Ishikawa (cell line): ENCODE data around the gene AFF4.

ENCODE experiments used
- CEBPB ChIP-seq: IDR thresholded peaks from 2 replicates; pipeline ENCODE4 v1.6.1; 2012
- CREB1 ChIP-seq: IDR thresholded peaks from 2 replicates; pipeline ENCODE4 v1.6.1; 2012; ENCODE audit warnings: low read depth
- EGR1 ChIP-seq: IDR thresholded peaks from 2 replicates; pipeline ENCODE4 v1.6.1; 2012
- EP300 ChIP-seq: IDR thresholded peaks from 2 replicates; pipeline ENCODE4 v1.6.1; 2012; ENCODE audit warnings: borderline replicate concordance
- FOXM1 ChIP-seq: IDR thresholded peaks from 2 replicates; pipeline ENCODE4 v1.6.1; 2012; ENCODE audit warnings: low read depth, borderline replicate concordance
- NFIC ChIP-seq: IDR thresholded peaks from 2 replicates; pipeline ENCODE4 v1.6.1; 2012
- RAD21 ChIP-seq: IDR thresholded peaks from 2 replicates; pipeline ENCODE4 v1.6.1; 2012; ENCODE audit warnings: low read depth
- REST ChIP-seq: IDR thresholded peaks from 2 replicates; pipeline ENCODE4 v1.6.1; 2012; ENCODE audit warnings: low read depth, mild to moderate bottlenecking
- TAF1 ChIP-seq: IDR thresholded peaks from 2 replicates; pipeline ENCODE4 v1.6.1; 2012; ENCODE audit warnings: low read depth, mild to moderate bottlenecking
- TCF12 ChIP-seq: IDR thresholded peaks from 2 replicates; pipeline ENCODE4 v1.6.1; 2012; ENCODE audit warnings: low read depth
- TEAD4 ChIP-seq: IDR thresholded peaks from 2 replicates; pipeline ENCODE4 v1.6.1; 2012
- USF1 ChIP-seq: IDR thresholded peaks from 2 replicates; pipeline ENCODE4 v1.6.1; 2012
- YY1 ChIP-seq: IDR thresholded peaks from 2 replicates; pipeline ENCODE4 v1.6.1; 2012; ENCODE audit warnings: low read depth
- ZBTB7A ChIP-seq: IDR thresholded peaks from 2 replicates; pipeline ENCODE4 v1.6.1; 2012; ENCODE audit warnings: low read depth
- TF ChIP-seq, protein P1 (sequence below): IDR thresholded peaks from 2 replicates; pipeline ENCODE4 v1.6.1; 2012

AFF4 gene

GRCh38 chr5:132884548-132884947, 78.9 kb downstream of the AFF4 start:
- TF ChIP-seq NFIC (no peak), EGR1 (no peak), CREB1 (no peak), CEBPB (no peak), EP300 (no peak), FOXM1 (no peak), REST (no peak), TCF12 (no peak), TAF1 (no peak), TEAD4 (no peak), ZBTB7A (no peak), YY1 (no peak), USF1 (no peak), RAD21 (no peak)
- TF ChIP-seq, protein P1, sequence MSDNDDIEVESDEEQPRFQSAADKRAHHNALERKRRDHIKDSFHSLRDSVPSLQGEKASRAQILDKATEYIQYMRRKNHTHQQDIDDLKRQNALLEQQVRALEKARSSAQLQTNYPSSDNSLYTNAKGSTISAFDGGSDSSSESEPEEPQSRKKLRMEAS = no peak

GRCh38 chr5:132883261-132883834, 80.1 kb downstream of the AFF4 start:
- TF ChIP-seq REST = no peak
- peak; percentile 37; the same call in 1 of the 2 replicates for TF ChIP-seq RAD21

- no peak for TF ChIP-seq CREB1
- peak; percentile 67 for TF ChIP-seq NFIC
Measured at GRCh38 chr5:132877938-132878337, 85.5 kb downstream of the AFF4 start.

GRCh38 chr5:132877466-132877865, 86.0 kb downstream of the AFF4 start:
- TF ChIP-seq NFIC (no peak), TEAD4 (no peak), TAF1 (no peak), RAD21 (no peak), YY1 (no peak), CEBPB (no peak), EGR1 (no peak), CREB1 (no peak), FOXM1 (no peak), REST (no peak), EP300 (no peak)
- TF ChIP-seq, protein P1 = no peak

- TF ChIP-seq TCF12 (no peak), RAD21 (no peak), REST (no peak), ZBTB7A (no peak), YY1 (no peak), FOXM1 (no peak), TAF1 (no peak), EGR1 (no peak), CEBPB (no peak), NFIC (no peak), USF1 (no peak), CREB1 (no peak), TEAD4 (no peak)
- TF ChIP-seq, protein P1 = no peak
Measured at GRCh38 chr5:132876020-132876759, 87.2 kb downstream of the AFF4 start.
